Measurements from ENCODE around the gene TCERG1L. TPM values are rescaled to one million over a fixed set of nuclear protein-coding genes. Genes with fewer than 3 reads are reported as not detected.

TCERG1L gene
- total and polyA plus RNA-seq, 10 donors: 0.03 to 1.2 (median 0.30) TPM; not detected in 3

DNA sequence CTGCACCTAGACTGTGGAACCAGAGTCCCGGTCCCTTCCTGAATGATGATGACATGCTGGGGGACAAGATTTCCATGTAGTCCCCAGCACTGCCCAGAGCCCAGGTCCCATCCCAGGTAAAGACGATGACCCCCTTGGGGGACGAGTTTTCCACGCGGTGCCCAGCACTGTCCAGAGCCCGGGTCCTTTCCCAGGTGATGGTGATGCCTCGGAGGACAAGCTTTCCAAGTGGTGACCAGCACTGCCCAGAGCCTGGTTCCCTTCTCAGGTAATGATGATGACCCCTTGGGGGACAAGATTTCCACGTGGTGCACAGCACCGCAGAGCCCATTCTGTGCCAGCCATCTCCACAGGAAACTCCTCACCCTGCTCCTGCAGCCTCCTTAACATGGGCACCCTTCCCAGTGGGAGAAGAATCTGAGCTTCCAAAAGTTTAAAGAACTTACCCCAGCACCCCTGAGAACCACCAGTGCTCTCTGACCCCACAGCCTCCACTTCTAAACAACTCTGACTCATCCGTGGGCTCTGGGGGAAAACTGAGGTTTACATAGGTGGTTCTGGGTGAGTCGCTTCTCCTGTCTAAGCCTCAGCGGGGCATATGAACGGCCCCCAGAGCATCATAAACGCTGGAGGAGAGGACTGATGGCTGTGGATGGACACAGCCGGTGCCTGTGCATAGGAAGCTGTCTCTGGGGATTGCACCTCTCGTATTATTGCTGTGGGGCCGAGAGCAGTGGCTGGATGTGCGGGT, 233.2 kb downstream of the TCERG1L start:
- Histone ChIP-seq H3K4me3 (no peak overlapping the region), H3K36me3 (no peaks in the 10 kb centered on the region), H3K27me3 (replicated peaks in 1 of 7) (no peaks in the 10 kb centered on the region), H3K4me1 (peaks cover 5 to 34% (median 20%) of the 10 kb centered on the region in 6 donors), H3K27ac (no peak overlapping the region), H3K9me3 (no peaks in the 10 kb centered on the region)
- intact Hi-C loops (cut with DNase I; ENCODE audit: low total_unique reads): no loop called here
- 83 to 94% (median 87%) methylated on average over 12 to 18 of the region's 18 CpGs for WGBS, 5 donors
- no peak for DNase-seq
- TF ChIP-seq POLR2A (IDR thresholded peaks at IDR 0.05) (no peak), POLR2AphosphoS5 (IDR thresholded peaks at IDR 0.05) (no peak)
- TF ChIP-seq, protein P1, sequence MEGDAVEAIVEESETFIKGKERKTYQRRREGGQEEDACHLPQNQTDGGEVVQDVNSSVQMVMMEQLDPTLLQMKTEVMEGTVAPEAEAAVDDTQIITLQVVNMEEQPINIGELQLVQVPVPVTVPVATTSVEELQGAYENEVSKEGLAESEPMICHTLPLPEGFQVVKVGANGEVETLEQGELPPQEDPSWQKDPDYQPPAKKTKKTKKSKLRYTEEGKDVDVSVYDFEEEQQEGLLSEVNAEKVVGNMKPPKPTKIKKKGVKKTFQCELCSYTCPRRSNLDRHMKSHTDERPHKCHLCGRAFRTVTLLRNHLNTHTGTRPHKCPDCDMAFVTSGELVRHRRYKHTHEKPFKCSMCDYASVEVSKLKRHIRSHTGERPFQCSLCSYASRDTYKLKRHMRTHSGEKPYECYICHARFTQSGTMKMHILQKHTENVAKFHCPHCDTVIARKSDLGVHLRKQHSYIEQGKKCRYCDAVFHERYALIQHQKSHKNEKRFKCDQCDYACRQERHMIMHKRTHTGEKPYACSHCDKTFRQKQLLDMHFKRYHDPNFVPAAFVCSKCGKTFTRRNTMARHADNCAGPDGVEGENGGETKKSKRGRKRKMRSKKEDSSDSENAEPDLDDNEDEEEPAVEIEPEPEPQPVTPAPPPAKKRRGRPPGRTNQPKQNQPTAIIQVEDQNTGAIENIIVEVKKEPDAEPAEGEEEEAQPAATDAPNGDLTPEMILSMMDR (IDR thresholded peaks at IDR 0.05 in 8 of 11, conservative IDR thresholded peaks at IDR 0.05 in 3 of 11): no peak

DNA sequence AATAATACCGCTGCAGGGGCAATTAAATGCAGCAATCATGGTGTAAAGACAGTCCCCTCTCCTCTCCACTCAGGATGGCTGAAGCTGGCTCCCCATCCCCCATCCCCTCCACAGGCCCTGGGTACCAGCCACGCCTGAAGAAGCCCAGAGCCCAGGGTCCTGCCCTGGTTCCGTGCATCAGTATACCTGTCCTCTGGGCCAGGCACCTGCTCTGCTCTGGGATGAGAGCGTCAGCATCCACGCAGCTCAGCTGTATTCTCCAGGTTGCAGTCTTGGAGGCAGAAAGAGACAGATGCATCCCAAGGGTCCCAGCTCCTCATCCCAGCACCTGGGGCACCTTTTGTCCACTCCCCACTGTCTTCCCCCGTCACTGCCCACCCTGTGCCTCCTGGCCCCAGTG, 233.8 kb downstream of the TCERG1L start:
- no peak for DNase-seq
- intact Hi-C loops (cut with DNase I; ENCODE audit: low total_unique reads): no loop called here

DNA sequence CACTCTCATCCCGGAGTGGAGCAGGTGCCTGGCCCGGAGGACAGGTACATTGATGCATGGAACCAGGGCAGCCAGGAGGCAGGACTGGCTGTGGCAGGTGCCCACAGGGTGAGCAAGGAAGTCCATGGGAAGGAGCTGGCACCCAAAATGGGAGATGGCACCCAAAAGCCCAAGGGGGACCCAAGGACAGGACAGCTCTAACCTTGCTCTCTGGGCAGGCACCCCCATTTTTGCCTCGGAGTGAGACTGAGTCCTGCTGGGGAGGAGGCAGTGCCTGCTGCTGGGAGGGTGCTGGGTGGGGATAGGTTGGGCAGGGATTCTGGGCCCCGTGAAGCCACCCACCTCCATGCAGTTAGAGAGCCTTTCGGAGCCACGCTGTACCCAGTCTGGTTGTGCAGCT, 234.5 kb downstream of the TCERG1L start:
- intact Hi-C loops (cut with DNase I; ENCODE audit: low total_unique reads): no loop called here
- Histone ChIP-seq H3K4me3 (no peak overlapping the region), H3K27me3 (replicated peaks in 1 of 7) (no peaks in the 10 kb centered on the region), H3K9me3 (no peaks in the 10 kb centered on the region), H3K36me3 (no peaks in the 10 kb centered on the region), H3K4me1 (peaks cover 0 to 21% (median 9%) of the 10 kb centered on the region in 6 donors), H3K27ac (no peak overlapping the region)
- no peak for DNase-seq
- TF ChIP-seq, protein P1 (IDR thresholded peaks at IDR 0.05 in 8 of 11, conservative IDR thresholded peaks at IDR 0.05 in 3 of 11): no peak
- no peak for TF ChIP-seq POLR2AphosphoS5 (IDR thresholded peaks at IDR 0.05)
- no peak for TF ChIP-seq POLR2A (IDR thresholded peaks at IDR 0.05)
- WGBS, 5 donors: 88 to 94% (median 92%) methylated on average over 5 to 6 of the region's 6 CpGs

More for the DNA sequence above, 233.8 kb downstream of the TCERG1L start:
- H3K27ac ChIP-seq: no peak overlapping the region
- 78 to 87% (median 84%) methylated on average over 4 to 6 of the region's 6 CpGs for WGBS, 5 donors
- TF ChIP-seq, protein P1 (IDR thresholded peaks at IDR 0.05 in 8 of 11, conservative IDR thresholded peaks at IDR 0.05 in 3 of 11): no peak
- H3K36me3 ChIP-seq: no peaks in the 10 kb centered on the region
- peaks cover 0 to 28% (median 14%) of the 10 kb centered on the region in 6 donors for H3K4me1 ChIP-seq
- no peaks in the 10 kb centered on the region for H3K9me3 ChIP-seq
- H3K27me3 ChIP-seq (replicated peaks in 1 of 7): no peaks in the 10 kb centered on the region
- no peak overlapping the region for H3K4me3 ChIP-seq

DNA sequence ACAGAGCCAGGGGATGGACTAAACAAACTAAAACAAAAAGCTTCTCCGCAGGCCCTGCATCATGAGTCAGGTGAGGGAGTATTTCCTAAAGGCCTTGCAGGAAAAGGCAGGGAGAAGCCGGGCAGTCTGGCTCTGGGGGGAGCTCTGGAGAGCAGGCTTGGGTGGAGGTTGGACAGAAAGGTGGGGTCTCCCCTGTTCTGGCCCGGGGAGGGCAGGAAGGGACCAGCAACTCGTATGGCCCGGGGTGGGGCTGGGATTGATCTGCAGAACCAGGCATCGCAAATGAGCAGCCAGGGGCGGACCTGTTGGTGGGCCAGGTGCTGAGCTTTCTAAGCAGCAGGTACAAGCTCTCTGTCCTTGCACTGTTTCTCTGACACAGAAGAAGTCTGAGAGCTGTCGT, 235.2 kb downstream of the TCERG1L start:
- intact Hi-C loops (cut with DNase I; ENCODE audit: low total_unique reads): no loop called here
- WGBS, 5 donors: 87 to 97% (median 90%) methylated on average over 8 of the region's 8 CpGs
- H3K36me3 ChIP-seq: no peaks in the 10 kb centered on the region
- H3K27me3 ChIP-seq (replicated peaks in 1 of 7): no peaks in the 10 kb centered on the region
- peaks cover 0 to 14% (median 4%) of the 10 kb centered on the region in 6 donors for H3K4me1 ChIP-seq
- no peak for DNase-seq
- TF ChIP-seq, protein P1 (IDR thresholded peaks at IDR 0.05 in 8 of 11, conservative IDR thresholded peaks at IDR 0.05 in 3 of 11): no peak
- TF ChIP-seq POLR2A (IDR thresholded peaks at IDR 0.05) (no peak), POLR2AphosphoS5 (IDR thresholded peaks at IDR 0.05) (no peak)
- no peak overlapping the region for H3K4me3 ChIP-seq
- H3K27ac ChIP-seq: no peak overlapping the region
- no peaks in the 10 kb centered on the region for H3K9me3 ChIP-seq
